Hindlimb muscle (tissue), 1 donor: ENCODE data around the gene NBPF19. TPM values are rescaled to one million over a fixed set of nuclear protein-coding genes. Genes with fewer than 3 reads are reported as not detected.
"Not testable (repeated sequence)": the region's sequence is repeated elsewhere in the genome, so short reads cannot be mapped to it uniquely, and the experiment has no call there.

Experiments
- DNase-seq: peaks from one replicate; pipeline ENCODE4 v3.0.0-alpha.2; 2013
- polyA plus RNA-seq: library from polyadenylated mRNA; unstranded; fragments of 120-200 nt; gene quantifications from one replicate; pipeline ENCODE4 v1.2.1, GENCODE V29; 2013; ENCODE audit not compliant: insufficient read length

The NBPF19 gene, protein sequence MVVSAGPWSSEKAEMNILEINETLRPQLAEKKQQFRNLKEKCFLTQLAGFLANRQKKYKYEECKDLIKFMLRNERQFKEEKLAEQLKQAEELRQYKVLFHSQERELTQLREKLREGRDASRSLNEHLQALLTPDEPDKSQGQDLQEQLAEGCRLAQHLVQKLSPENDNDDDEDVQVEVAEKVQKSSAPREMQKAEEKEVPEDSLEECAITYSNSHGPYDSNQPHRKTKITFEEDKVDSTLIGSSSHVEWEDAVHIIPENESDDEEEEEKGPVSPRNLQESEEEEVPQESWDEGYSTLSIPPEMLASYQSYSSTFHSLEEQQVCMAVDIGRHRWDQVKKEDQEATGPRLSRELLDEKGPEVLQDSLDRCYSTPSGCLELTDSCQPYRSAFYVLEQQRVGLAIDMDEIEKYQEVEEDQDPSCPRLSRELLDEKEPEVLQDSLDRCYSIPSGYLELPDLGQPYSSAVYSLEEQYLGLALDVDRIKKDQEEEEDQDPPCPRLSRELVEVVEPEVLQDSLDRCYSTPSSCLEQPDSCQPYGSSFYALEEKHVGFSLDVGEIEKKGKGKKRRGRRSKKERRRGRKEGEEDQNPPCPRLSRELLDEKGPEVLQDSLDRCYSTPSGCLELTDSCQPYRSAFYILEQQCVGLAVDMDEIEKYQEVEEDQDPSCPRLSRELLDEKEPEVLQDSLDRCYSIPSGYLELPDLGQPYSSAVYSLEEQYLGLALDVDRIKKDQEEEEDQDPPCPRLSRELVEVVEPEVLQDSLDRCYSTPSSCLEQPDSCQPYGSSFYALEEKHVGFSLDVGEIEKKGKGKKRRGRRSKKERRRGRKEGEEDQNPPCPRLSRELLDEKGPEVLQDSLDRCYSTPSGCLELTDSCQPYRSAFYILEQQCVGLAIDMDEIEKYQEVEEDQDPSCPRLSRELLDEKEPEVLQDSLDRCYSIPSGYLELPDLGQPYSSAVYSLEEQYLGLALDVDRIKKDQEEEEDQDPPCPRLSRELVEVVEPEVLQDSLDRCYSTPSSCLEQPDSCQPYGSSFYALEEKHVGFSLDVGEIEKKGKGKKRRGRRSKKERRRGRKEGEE (N-terminal part only)
- 8.6 TPM for polyA plus RNA-seq

DNA sequence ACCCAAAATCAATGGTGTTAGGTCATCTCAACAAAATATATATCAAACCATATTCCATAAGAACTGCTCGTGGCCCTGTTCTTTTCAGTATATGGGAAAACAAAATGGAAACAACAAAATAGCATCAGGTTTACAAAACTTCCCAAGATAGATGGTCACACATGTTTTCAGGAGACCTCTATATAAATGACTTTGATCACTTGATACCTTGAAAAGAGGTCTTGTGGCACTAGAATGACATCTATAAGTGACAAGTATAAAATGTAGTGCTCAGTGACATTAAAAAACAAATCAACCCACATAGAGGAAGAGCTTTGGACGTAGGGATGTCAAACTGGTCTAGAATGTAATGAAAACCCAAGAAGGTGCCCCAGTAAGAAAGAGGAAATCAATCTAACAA, at the start of gene NBPF19:
Gene NBPF19 (plus strand): TSS at position 301 of the 400 bp plus-strand sequence. CDS start 888 bp downstream, outside the sequence.
- DNase-seq: not testable (repeated sequence)

DNA sequence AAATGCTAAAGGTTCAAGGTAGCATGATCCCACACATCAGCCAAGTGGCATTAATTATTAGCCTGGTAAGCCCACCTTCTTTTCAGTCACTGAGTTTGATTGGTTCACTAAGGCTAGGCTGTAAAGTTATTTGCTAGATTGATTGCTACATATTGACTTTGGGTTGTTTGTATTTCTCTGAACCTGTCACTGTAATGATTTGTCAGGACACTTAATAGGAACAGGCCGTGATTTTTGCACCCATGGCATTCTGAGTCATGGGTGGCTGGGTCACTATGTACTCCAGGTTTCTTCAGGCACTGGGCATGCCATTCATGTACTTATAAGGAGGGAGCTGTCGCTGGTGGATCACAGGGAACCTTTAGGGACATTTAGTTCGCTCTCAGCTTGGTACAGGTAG, 46.5 kb upstream of the NBPF19 start:
- not testable (repeated sequence) for DNase-seq

DNA sequence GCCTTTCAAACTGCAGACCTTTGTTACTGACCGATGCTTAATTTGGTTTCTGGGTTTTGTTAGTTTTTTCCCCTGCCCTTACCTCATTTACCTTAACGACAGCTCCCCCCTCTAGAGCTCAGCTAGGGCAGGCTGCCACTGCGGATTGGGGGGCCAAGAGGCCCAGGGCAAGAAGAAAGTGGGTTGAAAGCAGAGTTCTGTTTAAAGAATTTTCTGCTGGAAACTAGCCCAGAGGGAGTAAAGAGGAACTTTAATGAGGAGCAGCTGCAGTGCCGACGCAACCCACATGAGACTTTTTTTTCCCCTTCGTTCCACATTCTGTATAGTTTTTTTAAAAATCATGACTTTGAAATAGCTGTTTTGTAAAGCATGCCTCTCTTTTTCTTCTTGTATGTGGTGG, 29.4 kb upstream of the NBPF19 start:
- peak; percentile 52 for DNase-seq

DNA sequence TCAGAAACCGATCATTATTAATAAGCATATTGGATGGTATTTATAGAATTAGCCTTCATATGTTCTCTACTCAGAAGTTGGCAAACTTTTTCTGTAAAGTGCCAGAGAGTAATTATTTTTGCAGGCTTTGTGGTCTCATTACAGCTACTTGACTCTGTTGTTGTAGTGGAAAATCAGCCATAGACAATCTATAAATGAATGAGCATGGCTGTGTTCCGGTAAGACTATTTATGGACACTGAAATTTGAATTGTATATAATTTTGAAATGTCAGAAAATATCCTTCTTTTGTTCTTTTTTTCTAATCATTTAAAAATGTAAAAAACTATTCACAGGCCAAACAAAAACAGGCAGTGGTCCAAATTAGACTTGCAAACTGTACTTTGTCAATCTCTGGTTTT, 22.6 kb upstream of the NBPF19 start:
- DNase-seq: not testable (repeated sequence)

DNA sequence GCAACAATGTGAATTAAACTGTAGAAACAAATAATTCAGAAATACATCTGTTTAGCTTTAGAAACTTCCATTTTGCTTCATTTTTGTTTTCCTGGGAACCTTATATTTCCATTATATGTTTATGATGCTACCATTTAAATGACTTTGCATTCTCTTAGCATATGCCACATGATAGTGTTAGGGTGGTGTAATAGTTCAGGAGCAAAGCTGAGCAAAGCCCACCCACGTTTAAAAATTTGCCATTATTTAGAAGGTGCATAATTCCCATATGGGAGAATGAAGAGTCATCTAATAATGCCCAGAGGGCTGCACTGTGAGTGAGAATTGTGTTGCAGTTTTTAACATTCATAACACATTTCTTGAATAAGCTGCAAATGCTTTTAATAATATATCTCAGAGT, 22.2 kb upstream of the NBPF19 start:
- DNase-seq: not testable (repeated sequence)

DNA sequence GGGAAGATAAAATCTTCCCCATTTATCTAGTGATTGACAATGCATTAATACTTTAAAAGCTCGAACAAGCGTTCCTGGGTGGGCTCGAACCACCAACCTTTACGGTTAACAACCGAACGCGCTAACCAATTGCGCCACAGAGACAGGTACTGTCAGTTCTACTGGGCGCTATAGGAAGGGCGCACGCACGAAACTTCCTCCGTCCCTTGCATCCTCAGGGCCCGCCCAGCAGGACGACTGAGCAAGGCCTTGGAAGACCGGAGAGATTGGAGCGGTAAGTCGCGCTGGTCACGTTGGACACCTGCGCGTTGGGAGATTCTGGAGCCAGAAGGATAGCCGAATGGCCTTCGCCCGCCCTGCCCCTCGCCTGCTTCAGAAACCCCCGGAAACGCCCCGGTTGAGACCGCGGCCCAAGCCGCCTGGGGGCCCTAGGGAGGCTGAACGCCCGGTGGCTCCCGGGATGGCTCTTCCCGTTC, 83.5 kb downstream of the NBPF19 start:
- DNase-seq: peak; percentile 44

DNA sequence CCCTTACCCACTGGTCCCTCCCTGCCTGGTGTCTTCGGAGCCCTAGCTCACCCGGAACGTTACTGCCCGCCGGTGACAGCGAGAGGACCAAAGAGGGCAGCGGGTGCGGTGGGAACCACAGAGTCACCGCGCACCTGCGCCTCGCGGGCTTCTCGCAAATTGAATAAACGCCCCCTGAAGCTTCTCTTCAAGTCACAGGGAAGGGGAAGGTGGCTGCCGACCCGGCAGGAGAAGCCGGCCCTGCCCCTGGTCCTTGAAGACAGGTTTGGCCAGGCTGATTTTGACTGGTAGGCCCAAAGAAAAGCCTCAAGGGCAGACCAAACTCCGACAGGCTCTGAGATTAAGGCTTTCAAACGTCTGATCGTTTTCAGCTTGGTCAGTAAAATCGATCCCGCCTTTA, 87.0 kb downstream of the NBPF19 start:
- DNase-seq: not testable (repeated sequence)

DNA sequence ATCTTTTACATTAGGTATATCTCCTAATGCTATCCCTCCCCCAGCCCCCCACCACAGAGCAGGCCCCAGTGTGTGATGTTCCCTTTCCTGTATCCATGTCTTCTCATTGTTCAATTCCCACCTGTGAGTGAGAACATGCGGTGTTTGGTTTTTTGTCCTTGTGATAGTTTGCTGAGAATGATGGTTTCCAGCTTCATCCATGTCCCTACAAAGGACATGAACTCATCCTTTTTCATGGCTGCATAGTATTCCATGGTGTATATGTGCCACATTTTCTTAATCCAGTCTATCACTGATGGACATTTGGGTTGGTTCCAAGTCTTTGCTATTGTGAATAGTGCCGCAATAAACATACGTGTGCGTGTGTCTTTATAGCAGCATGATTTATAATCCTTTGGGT, 90.6 kb downstream of the NBPF19 start:
- not testable (repeated sequence) for DNase-seq

DNA sequence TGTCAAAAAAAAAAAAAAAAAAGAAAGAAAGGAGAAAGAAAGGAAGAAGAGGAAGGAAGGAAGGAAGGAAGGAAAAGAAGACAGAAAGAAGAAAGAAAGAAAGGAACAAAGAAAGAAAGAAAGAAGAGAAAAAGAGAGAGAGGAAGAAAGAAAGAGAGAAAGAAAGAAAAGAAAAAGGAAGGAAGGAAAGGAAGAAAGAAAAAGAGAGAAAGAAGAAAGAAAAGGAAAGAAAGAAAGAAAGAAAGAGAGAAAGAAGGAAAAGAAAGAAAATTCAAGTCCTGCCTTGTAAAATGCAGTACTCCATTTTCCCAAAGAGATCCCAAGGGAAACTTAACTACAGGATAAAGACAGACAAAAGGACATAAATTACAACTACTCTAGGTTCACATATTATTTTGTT, 97.9 kb downstream of the NBPF19 start:
- not testable (repeated sequence) for DNase-seq

DNA sequence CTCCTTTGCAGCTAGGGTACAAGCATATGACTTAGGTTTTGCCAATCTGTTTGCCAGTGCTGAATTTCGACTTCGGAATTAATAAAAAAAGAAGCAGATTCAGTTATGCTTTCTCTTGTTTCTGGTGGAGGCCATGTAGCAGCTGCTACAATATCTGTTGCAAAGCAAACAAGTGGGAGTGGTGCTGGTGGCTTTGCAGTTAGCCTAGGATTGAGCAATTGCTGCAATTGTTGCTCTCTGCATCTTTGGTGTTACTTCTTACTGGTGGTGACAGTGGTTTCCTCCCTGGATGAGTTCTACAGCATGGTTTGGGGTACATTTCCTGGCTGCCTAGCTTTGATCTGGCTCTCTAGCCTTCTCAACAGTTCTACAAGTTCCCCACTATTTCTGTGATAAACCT, 110.7 kb downstream of the NBPF19 start:
- DNase-seq: not testable (repeated sequence)

Other genes starting within 250 kb of the NBPF19 start
- gene PPIAL4C, start 108.8 kb downstream of the NBPF19 start, polyA plus RNA-seq: not detected